Measurements from ENCODE around the gene N4BP2.

DNA sequence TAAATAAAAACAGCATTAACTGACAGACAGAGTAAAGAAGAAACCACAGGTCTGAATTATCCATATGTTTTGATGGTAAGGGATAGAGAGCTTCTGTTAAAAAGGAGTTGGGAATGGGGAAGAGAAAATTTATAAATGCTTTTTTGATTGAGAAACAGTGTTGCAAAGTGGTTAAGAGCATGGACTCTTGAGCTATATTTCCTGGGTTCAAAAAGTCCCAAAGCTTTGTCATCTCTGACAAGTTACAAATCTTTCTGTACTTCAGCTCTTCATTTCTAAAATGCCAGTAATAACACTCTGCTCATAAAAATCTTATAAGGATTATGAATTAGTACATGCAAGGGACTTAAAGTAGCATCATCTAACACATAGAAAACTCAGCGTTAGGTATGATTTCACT lies 62.2 kb downstream of the N4BP2 start:
- TF ChIP-seq, protein P1, sequence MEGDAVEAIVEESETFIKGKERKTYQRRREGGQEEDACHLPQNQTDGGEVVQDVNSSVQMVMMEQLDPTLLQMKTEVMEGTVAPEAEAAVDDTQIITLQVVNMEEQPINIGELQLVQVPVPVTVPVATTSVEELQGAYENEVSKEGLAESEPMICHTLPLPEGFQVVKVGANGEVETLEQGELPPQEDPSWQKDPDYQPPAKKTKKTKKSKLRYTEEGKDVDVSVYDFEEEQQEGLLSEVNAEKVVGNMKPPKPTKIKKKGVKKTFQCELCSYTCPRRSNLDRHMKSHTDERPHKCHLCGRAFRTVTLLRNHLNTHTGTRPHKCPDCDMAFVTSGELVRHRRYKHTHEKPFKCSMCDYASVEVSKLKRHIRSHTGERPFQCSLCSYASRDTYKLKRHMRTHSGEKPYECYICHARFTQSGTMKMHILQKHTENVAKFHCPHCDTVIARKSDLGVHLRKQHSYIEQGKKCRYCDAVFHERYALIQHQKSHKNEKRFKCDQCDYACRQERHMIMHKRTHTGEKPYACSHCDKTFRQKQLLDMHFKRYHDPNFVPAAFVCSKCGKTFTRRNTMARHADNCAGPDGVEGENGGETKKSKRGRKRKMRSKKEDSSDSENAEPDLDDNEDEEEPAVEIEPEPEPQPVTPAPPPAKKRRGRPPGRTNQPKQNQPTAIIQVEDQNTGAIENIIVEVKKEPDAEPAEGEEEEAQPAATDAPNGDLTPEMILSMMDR (IDR thresholded peaks at IDR 0.05; ENCODE audit: low read length), result no peak
- no peak for TF ChIP-seq EZH2phosphoT487 (IDR thresholded peaks at IDR 0.05; ENCODE audit: low read length)
